Stimulated activated CD4-positive, alpha-beta T cell treated with anti-CD3 and anti-CD28 coated beads, TNF-alpha, amount 100 ng/mL, for 1 hour (primary cell): ENCODE data around the gene ACP7.

Experiments used
- DNase-seq, 3 donors: peaks; one replicate each; pipeline ENCODE4 v3.0.0-alpha.2; 2020; ENCODE audit warnings: low read depth in 3 of 3, low spot score in 1 of 3

ACP7 gene

GRCh38 chr19:39146686-39147450, 62.7 kb downstream of the ACP7 start:
- no peak for DNase-seq

DNA sequence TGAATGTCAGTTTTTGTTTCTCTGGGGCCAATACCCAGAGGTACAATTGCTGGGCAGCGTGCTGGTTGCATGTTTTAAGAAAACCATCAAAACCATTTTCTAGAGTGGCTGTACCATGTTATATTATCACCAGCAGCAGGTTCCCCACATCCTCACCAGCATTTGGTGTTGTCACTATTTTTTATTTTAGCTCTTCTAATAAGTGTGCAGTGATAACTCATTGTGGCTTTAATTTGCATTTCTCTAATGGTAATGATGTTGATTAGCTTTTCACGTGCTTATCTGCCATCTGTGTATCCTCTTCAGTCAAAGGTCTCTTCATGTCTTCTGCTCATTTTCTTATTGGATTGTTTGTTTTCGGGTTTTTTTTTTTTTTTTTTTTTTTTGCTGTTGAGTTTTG, 63.3 kb downstream of the ACP7 start:
- no peak for DNase-seq

GRCh38 chr19:39148939-39149529, 64.9 kb downstream of the ACP7 start:
- DNase-seq = no peak

DNA sequence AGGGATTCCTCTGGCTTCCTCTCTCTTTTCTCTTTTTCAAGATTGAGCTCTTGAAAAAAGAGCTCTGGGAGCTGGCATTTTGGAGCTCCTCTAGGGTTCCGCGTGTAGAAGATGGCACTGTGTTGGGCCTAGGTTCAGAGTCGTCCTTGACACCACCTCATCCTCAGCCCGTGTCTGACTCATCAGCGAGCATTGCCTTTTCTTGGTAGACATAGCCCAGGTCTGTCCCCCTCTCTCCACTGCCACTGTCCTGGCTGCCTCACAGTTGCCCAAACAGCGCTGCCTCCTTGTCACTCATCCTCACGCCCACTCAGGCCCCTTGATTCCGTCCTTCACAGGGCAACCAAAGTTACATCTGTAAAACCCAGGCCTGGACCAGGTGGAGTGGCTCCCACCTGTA, 66.1 kb downstream of the ACP7 start:
- no peak for DNase-seq

DNA sequence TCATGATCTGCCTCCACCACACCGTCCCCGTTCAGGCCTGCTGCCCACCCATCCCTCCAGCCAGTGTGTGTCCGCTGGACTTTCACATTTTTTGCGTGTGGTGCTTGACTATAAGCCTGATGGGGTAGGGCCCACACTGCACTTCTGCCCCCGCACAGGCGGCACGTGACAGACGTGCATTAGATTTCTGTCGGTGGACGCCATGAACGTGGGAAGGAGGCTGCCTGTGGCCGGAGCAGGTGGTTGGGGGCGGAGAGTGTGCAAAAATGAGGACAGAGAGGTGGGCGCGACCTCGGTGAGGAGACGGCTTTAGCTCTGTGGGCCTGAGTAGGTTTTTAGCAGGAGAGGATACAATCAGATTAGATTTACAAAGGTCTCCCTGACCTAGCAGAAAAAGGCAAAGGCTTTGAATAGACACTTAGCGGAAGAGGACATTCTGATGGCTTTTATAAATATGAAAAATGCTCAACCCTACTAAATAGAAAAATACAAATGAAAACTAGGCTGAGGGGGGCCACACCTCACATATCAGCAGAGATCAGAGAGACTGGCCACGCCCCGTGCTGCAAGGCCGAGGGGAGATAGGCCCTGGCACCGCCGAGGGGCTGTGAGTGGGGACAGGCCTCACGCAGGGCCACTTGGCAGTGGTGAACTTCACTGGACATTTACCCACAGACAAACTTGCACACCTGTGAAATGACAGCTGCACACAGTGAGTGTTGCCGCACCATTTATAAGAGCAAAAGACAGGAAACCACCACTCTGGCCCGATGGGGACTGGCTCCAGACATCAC, 66.8 kb downstream of the ACP7 start:
- no peak for DNase-seq

DNA sequence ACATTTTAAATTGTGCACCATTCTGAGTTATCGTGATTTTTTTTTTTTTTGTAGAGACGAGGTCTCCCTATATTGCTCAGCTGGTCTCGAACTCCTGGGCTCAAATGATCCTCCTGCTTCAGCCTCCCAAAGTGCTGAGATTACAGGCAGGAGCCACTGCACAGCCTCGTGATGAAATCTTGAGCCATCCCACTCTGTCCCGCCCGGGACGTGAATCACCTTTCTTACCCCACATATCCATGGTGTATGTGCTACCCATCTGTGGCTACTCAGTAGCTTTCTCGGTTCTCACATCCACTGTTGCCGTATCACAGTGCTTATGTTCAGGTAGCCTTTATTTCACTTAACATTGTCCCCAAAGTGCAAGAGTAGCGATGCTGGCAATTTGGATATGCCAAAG, 67.9 kb downstream of the ACP7 start:
- no peak for DNase-seq

DNA sequence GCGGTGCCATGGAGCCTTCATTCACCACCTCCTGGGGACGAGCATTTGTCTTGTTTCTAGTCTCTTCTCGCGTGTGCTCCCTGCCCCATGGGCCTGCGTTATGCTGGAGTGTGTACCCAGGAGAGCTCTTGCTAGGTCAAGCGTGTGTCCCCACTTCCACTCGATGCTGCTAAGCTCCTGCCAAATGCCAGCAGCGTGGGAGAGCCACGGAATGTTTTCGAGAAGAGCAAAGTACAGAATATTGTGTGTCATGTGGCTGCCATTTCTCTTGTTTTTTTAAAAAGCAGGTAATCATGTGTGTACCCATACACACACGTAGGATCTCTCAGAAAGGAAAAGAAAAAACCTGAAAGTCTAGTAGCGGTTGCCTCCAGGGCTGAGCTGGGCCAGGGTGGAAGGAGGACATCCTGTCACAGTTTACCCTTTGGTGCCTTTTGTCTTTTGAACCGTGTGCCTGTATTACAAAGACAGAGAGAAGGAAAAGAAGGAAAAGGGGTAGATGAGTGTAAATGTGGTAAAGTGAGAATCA, 70.0 kb downstream of the ACP7 start:
- DNase-seq = no peak

GRCh38 chr19:39154629-39155100, 70.5 kb downstream of the ACP7 start:
- no peak for DNase-seq

DNA sequence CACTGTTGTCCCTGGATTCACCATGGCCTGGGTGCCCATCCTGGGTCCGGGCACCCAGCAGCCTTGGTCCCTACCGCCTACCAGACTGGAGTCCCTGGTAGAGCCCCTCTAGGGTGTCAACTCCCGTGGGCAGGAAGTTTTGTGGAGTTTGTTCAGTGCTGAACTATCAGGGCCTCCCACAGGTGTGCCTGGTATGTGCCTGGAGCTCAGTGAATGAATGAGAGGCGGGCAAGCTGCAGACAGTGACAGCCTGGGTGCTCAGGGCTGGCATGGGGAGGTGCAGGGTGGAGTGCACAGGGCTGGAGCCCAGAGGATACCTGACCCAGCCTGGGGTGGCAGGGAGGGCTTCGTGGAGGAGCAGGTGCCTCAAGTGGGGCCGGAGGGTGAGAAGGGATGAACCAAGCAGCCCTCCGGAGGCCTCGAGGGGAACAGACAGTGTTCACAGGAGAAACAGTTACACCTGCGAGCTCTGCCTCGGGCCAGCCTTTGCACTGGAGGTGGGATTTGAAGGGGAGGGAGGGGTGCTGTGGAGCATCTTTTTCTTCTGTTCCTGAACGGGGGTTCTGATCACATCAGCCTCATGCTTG, 71.0 kb downstream of the ACP7 start:
- no peak for DNase-seq

DNA sequence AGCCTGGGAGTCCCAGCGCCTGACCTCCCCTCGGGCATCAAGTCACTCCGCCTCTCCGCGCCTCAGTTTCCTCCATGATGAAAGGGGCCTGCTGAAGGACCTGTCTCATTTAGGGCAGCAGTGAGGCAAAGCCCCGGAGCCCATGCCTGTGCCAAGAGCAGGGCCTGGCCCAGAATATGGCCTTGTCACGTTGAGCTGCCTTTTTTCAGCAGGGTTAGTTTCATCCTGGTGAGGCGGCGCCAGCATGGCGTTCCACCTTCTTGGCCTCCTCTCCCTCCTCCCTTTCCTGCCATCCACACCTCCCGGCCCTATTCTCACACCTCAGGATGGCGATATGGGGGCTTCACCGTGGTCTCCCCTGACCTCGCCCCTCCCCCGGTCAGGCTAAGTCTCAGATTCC, 71.6 kb downstream of the ACP7 start:
- DNase-seq = no peak

- DNase-seq = no peak
Observed at GRCh38 chr19:39156326-39157230, 72.4 kb downstream of the ACP7 start.

DNA sequence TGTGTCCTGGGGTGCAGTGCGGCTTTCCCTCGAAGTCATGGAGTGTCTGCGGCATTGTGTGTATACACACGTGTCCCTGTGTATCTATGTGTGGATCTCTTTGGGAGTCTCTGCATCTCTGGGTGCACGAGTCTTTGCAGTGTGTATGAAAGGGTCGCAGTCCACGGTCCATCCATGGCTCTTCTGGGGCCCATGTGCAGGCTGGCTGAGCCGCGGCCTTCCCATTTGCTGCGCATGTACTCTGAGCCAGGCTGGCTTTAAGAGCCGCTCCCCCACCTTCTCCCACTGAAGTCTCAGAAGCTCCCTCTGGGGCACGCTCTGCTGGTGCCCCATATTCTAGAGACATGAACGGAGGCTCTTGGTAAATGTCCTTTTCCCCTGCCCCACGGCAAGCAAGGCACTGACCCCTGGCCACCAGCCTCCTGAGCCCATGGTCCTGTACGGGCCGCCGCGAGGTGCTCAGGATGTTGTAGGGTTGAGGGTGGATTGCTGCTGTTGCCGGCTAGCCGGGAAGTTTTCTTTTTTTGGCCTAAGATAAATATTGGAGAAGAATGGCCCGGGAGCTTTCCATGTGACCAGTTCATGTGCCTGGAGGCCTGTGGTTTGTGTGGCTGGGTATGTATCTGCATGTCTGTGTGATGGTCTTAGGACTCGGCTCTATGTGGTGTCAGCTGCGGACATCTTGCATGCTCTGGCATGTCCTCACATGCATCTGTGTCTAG, 73.3 kb downstream of the ACP7 start:
- DNase-seq = no peak

DNA sequence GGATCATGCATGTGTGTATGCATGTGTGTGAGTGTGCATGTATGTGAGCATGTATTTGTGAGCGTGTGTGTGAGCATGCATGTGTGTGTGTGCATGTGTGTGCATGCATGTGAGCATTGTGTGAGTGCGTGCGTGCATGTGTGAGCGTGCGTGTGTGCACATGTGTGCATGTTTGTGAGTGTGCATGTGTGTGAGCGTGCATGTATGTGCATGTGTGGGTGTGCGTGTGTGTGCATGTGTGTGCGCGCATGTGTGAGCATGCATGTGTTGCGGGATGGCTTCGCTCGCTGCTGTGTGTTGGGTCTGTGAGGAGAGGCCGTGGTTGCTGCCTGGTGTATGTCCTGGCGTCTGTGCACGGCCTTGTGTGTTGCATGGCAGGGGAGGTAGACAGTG, 73.8 kb downstream of the ACP7 start:
- DNase-seq = no peak

DNA sequence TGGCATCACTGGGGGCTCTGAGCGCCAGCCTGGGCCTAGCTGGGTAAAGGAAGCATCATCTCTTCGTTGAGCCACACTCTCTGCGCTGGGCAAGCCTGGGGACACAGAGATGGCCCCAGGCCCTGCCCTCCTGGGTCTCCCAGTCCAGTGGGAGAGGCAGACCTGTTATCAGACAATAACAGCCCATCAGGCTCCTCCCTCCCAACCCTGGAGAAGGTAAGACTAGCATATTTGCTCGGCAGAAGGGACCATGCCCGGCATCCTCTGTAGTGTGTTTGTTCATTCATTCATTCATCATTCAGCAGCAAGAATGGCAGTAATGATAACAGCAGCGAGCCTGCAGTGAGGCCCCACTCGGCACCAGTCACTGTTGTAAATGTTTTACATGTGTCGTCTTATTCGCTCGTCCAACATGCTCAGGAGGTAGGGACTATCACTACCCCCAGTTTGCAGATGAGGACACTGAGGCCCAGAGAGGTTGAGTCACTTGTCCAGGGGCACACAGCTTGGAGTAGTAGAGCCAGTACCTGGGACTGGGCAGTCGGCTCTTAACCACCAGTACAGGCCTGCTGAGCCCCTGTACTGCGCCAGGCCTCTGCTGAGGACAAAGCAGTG, 74.6 kb downstream of the ACP7 start:
- DNase-seq = no peak

DNA sequence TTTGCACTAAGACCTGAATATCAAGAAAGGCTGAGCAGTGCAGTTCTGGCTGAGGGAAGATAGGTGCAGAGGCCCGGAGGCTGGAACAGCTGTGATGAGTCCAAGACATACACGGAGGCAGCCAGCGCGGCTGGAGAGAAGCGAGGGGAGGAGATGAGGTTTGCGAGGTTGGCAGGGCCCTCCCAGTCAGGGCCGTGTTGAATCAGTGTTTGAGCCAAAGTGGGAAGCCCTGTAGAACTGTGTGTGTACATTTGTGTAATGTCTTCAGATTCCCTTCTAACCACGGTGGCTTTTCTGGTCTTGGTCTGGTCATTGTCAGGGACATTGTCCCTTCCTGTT, 76.3 kb downstream of the ACP7 start:
- no peak for DNase-seq
